ENCODE measurements around the gene CTNNA3. TPM values are rescaled to one million over a fixed set of nuclear protein-coding genes. Genes with fewer than 3 reads are reported as not detected.

CTNNA3 gene
- total RNA-seq, 1 donor from 2014 or later: not detected

DNA sequence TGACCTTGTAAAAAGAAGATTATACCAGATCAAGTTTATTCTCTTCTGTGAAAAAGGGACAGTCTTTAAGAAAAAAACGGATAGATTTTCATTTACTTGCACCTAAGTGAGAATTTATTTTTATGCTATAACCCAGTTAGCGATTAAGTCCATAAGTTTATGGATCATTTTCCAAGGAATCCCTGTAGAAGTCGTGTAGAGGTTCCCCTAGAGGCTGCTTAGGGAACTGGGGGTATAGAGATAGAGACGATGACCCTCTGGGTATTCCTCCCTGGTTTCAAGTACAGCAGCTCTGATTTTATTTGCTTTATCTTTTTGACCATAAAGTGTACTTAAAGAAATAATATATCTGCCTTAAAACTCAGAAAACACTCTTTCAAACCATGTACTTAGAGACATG, 1418.5 kb downstream of the CTNNA3 start:
- Mint-ChIP-seq H3K27ac (no peak overlapping the region), H3K9me3 (no peaks in the 10 kb centered on the region), H3K27me3 (ENCODE audit: insufficient read depth) (no peaks in the 10 kb centered on the region), H3K36me3 (ENCODE audit: low read depth) (no peaks in the 10 kb centered on the region), H3K4me3 (no peak overlapping the region), H3K4me1 (ENCODE audit: low read depth) (no peaks in the 10 kb centered on the region)
- no peak for DNase-seq (ENCODE audit: low spot score)
- intact Hi-C loops (cut with micrococcal nuclease): no loop called here

DNA sequence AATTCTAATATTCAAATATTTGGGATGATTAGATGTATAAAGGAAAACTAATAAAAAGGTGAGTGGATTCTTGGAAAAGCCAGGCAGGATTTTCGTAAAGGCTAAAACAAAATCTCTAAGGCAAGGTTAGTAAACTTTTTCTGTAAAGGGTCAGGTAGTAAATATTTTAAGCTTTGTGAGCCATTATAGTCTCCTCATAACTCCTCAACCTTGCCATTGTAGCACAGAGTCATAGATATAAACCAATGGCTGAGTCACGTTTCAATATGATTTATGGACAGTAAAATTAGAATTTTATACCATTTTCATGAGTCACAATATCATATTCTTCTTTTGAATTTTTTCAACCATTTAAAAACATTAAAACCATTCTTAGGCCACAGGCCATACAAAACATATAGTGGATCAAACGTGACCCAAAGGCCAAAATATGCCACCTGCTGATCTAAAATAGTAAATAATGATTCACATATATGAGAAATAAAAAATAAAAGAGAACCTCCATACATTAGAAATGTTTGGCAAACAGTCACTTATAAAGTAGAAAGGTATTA, 1422.0 kb downstream of the CTNNA3 start:
- no peaks in the 10 kb centered on the region for H3K4me1 Mint-ChIP-seq (ENCODE audit: low read depth)

DNA sequence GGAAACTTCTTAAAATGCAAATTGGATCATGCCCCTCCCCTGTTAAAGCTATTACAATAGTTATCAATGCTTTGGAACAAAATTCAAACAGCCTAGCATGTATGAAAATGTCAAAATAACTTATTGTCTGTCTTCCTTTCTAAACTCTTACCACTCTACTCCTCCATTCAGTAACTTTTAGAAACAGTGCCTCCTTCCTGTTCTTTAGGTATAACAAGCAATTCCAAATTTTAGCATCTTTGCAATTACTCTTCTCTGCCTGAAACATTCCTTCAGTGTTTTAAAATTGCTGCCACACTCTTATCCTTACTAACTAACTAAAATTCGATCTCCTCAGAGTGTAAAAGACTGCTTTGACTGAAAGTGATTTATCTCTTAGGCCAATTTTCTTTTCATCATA, 1430.6 kb downstream of the CTNNA3 start:
- Mint-ChIP-seq H3K27ac (no peak overlapping the region), H3K9me3 (no peaks in the 10 kb centered on the region), H3K4me1 (ENCODE audit: low read depth) (no peaks in the 10 kb centered on the region), H3K27me3 (ENCODE audit: insufficient read depth) (no peaks in the 10 kb centered on the region), H3K36me3 (ENCODE audit: low read depth) (no peaks in the 10 kb centered on the region), H3K4me3 (no peak overlapping the region)
- DNase-seq (ENCODE audit: low spot score): no peak
- intact Hi-C loops (cut with micrococcal nuclease): no loop called here

More for the DNA sequence above, 1422.0 kb downstream of the CTNNA3 start:
- Mint-ChIP-seq H3K36me3 (ENCODE audit: low read depth) (no peaks in the 10 kb centered on the region), H3K4me3 (no peak overlapping the region), H3K9me3 (no peaks in the 10 kb centered on the region), H3K27me3 (ENCODE audit: insufficient read depth) (no peaks in the 10 kb centered on the region), H3K27ac (no peak overlapping the region)
- DNase-seq (ENCODE audit: low spot score): no peak
- intact Hi-C loops (cut with micrococcal nuclease): no loop called here

DNA sequence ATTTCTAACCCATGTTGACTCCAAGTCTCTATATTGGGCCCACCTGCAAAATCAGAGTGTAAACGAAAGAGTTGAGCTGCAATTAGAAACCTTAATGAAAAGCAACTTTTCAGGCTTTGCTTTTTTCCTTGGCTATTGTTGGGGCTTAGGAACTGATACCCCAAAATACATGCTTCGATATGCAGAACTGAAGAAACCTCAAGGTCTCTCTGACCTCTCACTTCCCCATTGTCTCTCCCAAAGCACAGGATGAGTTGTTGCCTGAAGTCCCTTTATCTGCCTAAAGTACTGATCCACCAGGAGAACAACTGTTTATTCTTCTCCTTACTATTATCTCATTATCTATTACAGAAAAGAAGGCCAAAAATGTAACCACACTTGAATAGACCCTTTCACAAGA, 1436.2 kb downstream of the CTNNA3 start:
- intact Hi-C loops (cut with micrococcal nuclease): no loop called here
- no peak overlapping the region for H3K4me3 Mint-ChIP-seq
- no peak for DNase-seq (ENCODE audit: low spot score)
- H3K36me3 Mint-ChIP-seq (ENCODE audit: low read depth): no peaks in the 10 kb centered on the region
- no peaks in the 10 kb centered on the region for H3K9me3 Mint-ChIP-seq
- H3K4me1 Mint-ChIP-seq (ENCODE audit: low read depth): no peaks in the 10 kb centered on the region
- H3K27ac Mint-ChIP-seq: no peak overlapping the region
- H3K27me3 Mint-ChIP-seq (ENCODE audit: insufficient read depth): no peaks in the 10 kb centered on the region

DNA sequence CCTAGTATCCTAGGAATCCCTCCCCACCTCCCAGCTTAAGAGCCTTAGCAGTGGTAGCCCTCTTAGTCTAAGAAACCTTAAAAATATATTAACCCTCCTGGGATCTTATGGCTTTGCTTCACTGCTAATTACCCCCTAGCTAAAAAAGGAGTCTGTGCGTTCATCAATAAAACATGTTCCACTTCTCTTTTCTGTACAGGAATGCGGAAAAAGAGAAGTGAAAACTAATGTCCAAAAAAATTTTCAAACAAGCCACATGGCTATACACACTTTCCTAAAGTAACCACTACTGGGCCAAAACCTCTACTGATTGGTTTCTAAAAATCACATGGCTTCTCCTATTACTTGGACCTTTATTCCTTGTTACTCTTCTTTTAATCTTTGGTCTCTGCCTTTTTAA, 1437.3 kb downstream of the CTNNA3 start:
- H3K4me1 Mint-ChIP-seq (ENCODE audit: low read depth): no peaks in the 10 kb centered on the region
- no peaks in the 10 kb centered on the region for H3K36me3 Mint-ChIP-seq (ENCODE audit: low read depth)
- H3K27me3 Mint-ChIP-seq (ENCODE audit: insufficient read depth): no peaks in the 10 kb centered on the region
- intact Hi-C loops (cut with micrococcal nuclease): no loop called here
- H3K27ac Mint-ChIP-seq: no peak overlapping the region
- no peak overlapping the region for H3K4me3 Mint-ChIP-seq
- H3K9me3 Mint-ChIP-seq: no peaks in the 10 kb centered on the region
- no peak for DNase-seq (ENCODE audit: low spot score)

DNA sequence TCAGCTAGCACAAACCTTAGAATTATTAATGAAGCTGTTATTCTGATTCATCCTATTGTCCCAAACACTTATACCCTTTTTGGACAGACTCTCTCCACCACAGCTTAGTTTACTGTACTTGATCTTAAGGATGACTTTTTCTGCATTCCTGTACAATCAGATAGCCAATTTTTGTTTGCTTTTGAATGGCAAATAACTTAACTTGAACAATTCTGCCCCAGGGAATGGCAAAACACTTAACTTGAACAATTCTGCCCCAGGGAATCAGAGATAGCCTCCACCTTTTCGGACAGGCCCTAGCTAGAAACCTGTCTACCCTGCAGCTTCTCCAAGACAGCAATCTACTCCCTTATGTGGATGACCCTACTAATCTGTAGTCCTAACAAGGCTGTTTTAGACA, 1438.2 kb downstream of the CTNNA3 start:
- no peaks in the 10 kb centered on the region for H3K36me3 Mint-ChIP-seq (ENCODE audit: low read depth)
- no peak overlapping the region for H3K4me3 Mint-ChIP-seq
- intact Hi-C loops (cut with micrococcal nuclease): no loop called here
- no peak for DNase-seq (ENCODE audit: low spot score)
- H3K27ac Mint-ChIP-seq: no peak overlapping the region
- H3K9me3 Mint-ChIP-seq: no peaks in the 10 kb centered on the region
- H3K4me1 Mint-ChIP-seq (ENCODE audit: low read depth): no peaks in the 10 kb centered on the region
- H3K27me3 Mint-ChIP-seq (ENCODE audit: insufficient read depth): no peaks in the 10 kb centered on the region

DNA sequence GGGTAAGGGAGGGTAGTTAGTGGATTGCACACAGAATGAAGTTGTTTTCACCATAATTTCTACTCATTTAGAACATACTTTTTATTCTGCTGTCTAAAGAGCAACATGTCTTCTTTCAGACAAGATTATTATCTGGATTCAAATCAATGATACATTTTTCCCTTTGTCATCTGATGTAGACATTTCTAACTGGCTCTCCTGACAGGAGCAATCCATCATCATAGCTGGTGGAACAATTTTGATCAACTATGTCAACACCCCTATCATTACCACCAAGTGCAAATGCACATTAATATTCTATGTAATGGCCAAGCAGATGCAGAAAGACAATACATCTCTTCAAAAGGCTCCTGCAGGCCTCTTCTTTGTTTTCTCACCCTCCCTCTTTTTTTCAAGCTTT, 1443.0 kb downstream of the CTNNA3 start:
- DNase-seq (ENCODE audit: low spot score): no peak
- intact Hi-C loops (cut with micrococcal nuclease): no loop called here
- Mint-ChIP-seq H3K9me3 (no peaks in the 10 kb centered on the region), H3K27me3 (ENCODE audit: insufficient read depth) (no peaks in the 10 kb centered on the region), H3K4me3 (no peak overlapping the region), H3K36me3 (ENCODE audit: low read depth) (no peaks in the 10 kb centered on the region), H3K27ac (no peak overlapping the region), H3K4me1 (ENCODE audit: low read depth) (no peaks in the 10 kb centered on the region)

DNA sequence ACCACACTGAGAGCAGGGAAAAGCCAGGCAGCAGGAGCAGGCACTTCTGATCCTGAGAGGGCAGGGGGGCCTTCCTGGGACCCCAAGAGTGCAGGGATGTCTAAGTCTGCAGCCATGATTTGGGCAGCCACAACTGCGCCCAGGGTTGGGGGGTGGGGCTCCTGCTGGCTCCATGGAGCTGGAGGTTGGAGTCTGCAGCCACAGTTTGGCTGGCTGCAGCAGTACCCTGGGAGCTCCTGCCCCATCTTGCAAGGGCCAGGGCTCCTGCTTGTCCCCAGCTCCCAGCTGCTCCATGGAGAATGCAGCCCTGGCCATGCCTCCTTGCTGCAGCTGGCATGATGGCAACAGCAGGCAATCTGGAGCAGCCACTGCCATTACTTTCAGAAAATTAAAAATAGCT, 1449.8 kb downstream of the CTNNA3 start:
- intact Hi-C loops (cut with micrococcal nuclease): no loop called here
- Mint-ChIP-seq H3K9me3 (no peaks in the 10 kb centered on the region), H3K4me1 (ENCODE audit: low read depth) (no peaks in the 10 kb centered on the region), H3K36me3 (ENCODE audit: low read depth) (no peaks in the 10 kb centered on the region), H3K27ac (no peak overlapping the region), H3K4me3 (no peak overlapping the region), H3K27me3 (ENCODE audit: insufficient read depth) (no peaks in the 10 kb centered on the region)
- DNase-seq (ENCODE audit: low spot score): no peak

DNA sequence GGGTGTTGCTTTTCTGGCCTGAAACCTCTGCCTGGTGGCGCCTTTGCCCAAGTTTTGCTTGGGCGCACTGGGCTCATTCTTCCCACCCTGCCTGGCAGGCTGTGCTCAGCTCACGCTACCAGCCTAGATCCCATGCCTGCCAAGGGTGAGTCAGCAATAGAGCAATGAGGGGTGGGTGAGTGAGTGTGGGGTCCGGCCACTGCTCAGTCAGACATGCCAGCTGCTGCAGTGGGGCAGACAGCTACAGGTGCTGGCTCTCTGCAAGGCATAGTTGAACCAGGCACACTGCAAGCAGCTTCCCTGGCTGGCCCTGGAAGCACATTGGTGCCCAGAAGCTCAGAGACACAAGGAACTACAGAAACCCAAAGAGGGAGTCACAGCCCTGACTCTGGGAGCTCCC, 1451.0 kb downstream of the CTNNA3 start:
- DNase-seq (ENCODE audit: low spot score): no peak
- no peaks in the 10 kb centered on the region for H3K36me3 Mint-ChIP-seq (ENCODE audit: low read depth)
- no peaks in the 10 kb centered on the region for H3K27me3 Mint-ChIP-seq (ENCODE audit: insufficient read depth)
- intact Hi-C loops (cut with micrococcal nuclease): no loop called here
- H3K9me3 Mint-ChIP-seq: no peaks in the 10 kb centered on the region
- H3K4me3 Mint-ChIP-seq: no peak overlapping the region
- no peaks in the 10 kb centered on the region for H3K4me1 Mint-ChIP-seq (ENCODE audit: low read depth)
- no peak overlapping the region for H3K27ac Mint-ChIP-seq

DNA sequence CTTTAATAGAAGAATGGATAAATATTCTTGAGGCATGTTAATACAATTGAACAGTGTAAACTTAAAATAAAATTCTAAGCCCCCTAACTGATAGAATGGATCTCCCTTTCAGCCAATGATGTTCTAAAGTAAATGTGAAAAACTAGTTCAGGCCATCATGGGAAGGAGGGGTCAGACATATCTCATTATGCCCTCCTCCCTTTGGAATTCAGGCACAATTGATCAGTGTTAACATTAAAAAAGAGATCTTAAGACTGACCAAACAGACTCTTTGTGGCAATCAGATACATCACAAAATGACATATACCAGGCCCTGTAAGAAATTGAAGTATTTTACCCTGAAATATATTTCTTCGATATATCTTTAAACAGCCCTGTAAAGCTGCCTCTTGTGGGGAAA, 1453.1 kb downstream of the CTNNA3 start:
- DNase-seq (ENCODE audit: low spot score): no peak
- Mint-ChIP-seq H3K27ac (no peak overlapping the region), H3K4me3 (no peak overlapping the region), H3K27me3 (ENCODE audit: insufficient read depth) (no peaks in the 10 kb centered on the region), H3K9me3 (no peaks in the 10 kb centered on the region), H3K36me3 (ENCODE audit: low read depth) (no peaks in the 10 kb centered on the region), H3K4me1 (ENCODE audit: low read depth) (no peaks in the 10 kb centered on the region)
- intact Hi-C loops (cut with micrococcal nuclease): no loop called here

DNA sequence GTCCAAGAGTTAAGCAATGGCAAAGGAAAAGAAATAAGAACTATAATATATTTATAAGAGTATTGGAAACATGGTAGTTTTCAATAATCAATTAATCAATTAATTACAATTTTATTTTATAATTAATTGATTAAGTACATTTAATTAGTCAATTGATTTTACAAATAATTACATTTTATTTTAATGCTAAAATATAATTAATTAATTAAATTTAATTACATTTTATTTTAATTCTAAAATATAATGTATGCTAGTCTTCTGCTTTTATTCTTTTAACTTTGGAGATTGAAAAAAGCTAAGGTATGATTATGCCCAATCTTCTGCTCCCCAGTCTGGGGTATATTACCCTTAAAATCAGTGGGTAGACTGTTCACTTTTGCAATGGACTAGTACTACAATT, 1456.9 kb downstream of the CTNNA3 start:
- intact Hi-C loops (cut with micrococcal nuclease): no loop called here
- no peaks in the 10 kb centered on the region for H3K36me3 Mint-ChIP-seq (ENCODE audit: low read depth)
- H3K4me3 Mint-ChIP-seq: no peak overlapping the region
- DNase-seq (ENCODE audit: low spot score): no peak
- no peaks in the 10 kb centered on the region for H3K9me3 Mint-ChIP-seq
- no peak overlapping the region for H3K27ac Mint-ChIP-seq
- H3K4me1 Mint-ChIP-seq (ENCODE audit: low read depth): no peaks in the 10 kb centered on the region
- H3K27me3 Mint-ChIP-seq (ENCODE audit: insufficient read depth): no peaks in the 10 kb centered on the region

DNA sequence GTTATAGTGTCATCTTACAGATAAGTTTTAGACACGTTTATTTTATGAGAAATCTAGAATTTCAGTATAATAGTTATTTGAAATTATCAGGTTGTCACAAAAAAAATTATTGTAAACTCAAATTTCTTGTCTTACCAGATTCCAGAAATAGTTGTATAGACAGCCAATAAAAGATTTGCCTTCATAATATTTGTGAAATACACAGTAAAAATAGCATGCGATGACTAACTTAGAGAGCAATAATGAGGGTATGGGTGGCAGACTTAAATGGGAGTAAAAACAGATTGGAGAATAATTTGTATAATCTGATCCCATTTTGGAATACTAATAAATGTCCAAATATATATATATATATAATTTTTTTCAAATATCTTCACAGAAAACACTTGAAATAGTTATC, 1457.7 kb downstream of the CTNNA3 start:
- no peaks in the 10 kb centered on the region for H3K27me3 Mint-ChIP-seq (ENCODE audit: insufficient read depth)
- H3K4me1 Mint-ChIP-seq (ENCODE audit: low read depth): no peaks in the 10 kb centered on the region
- no peak overlapping the region for H3K4me3 Mint-ChIP-seq
- intact Hi-C loops (cut with micrococcal nuclease): no loop called here
- H3K36me3 Mint-ChIP-seq (ENCODE audit: low read depth): no peaks in the 10 kb centered on the region
- H3K27ac Mint-ChIP-seq: no peak overlapping the region
- H3K9me3 Mint-ChIP-seq: no peaks in the 10 kb centered on the region
- no peak for DNase-seq (ENCODE audit: low spot score)

DNA sequence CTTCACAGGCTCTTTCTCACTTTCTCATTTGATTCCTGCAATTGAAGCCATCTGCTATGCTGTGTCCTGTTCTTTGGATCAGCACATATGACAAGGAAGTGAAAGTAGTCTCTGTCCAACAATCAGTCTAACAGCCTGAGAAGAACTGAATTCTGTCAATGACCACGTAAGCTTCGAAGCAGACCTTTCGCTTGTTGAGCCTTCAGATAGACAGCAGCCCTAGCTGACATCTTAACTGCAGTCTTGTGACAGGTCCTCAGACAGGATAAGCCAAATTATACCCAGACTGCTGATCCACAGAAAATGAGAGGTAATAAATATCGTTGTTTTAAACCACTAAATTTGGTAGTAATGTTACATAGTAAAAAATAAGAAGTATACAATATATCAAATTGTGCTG, 1461.1 kb downstream of the CTNNA3 start:
- Mint-ChIP-seq H3K27ac (no peak overlapping the region), H3K4me3 (no peak overlapping the region), H3K36me3 (ENCODE audit: low read depth) (no peaks in the 10 kb centered on the region)

DNA sequence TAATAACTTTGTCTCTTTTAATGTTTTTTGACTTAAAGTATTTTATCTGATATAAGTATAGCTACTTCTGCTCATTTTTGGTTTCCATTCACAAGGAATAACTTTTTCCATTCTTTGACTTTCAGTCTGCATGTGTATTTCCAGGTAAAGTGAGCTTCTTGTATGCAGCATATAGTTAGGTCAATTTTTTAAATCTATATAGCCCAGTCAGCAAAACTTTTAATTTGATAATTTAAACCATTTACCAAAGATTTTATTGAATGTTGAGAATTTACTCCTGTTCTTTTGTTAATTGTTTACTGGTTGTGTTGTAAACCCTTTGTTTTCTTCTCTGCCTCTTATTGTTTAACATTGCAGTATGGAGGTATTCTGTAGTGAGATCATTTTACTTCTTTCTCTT, 1467.1 kb downstream of the CTNNA3 start:
- H3K27me3 Mint-ChIP-seq (ENCODE audit: insufficient read depth): no peaks in the 10 kb centered on the region
- H3K36me3 Mint-ChIP-seq (ENCODE audit: low read depth): no peaks in the 10 kb centered on the region
- intact Hi-C loops (cut with micrococcal nuclease): no loop called here
- H3K27ac Mint-ChIP-seq: no peak overlapping the region
- no peak overlapping the region for H3K4me3 Mint-ChIP-seq
- no peaks in the 10 kb centered on the region for H3K4me1 Mint-ChIP-seq (ENCODE audit: low read depth)
- no peak for DNase-seq (ENCODE audit: low spot score)
- peaks cover 23% of the 10 kb centered on the region for H3K9me3 Mint-ChIP-seq

More for the DNA sequence above, 1461.1 kb downstream of the CTNNA3 start:
- Mint-ChIP-seq H3K9me3 (peaks cover 6% of the 10 kb centered on the region), H3K4me1 (ENCODE audit: low read depth) (no peaks in the 10 kb centered on the region), H3K27me3 (ENCODE audit: insufficient read depth) (no peaks in the 10 kb centered on the region)
- DNase-seq (ENCODE audit: low spot score): no peak
- intact Hi-C loops (cut with micrococcal nuclease): no loop called here

Data from activated T-helper 1 cell treated with anti-CD3 and anti-CD28 coated beads, Interleukin-12 subunit alpha, Interleukin-12 subunit beta, Interleukin-2, Interleukin-4 antibody, amounts not matched to agents 30 ng/mL and 10 ng/mL and 1 ng/mL, durations not matched to agents 14 hours and 24 hours and 36 hours (primary cell).